GM12878 (cell line): ENCODE data around the gene ANOS1. TPM values are rescaled to one million over a fixed set of nuclear protein-coding genes. Genes with fewer than 3 reads are reported as not detected.

Source experiments
- ATAC-seq: fragments of 200-7000 bp; cut with Tn5 transposase; 3 replicates; pipeline ENCODE4 v1.9.1; 2020; ENCODE audit warnings: mild to moderate bottlenecking, moderate library complexity
- BruUV-seq: library from RNA; stranded (reverse); fragments of 400-500 nt; replicated peaks from 2 replicates; lab custom pipeline; 2021; lab: Mats Ljungman, UMichigan
- CTCF ChIA-PET: fragments of 300-600 bp; sonication (Branson Sonifier 250); formaldehyde crosslinking; extraction: SDS; loops from one replicate; lab custom pipeline; 2021; ENCODE audit warnings: inconsistent platforms; lab: Yijun Ruan, JAX
- POLR2A ChIA-PET: fragments of 350-600 bp; formaldehyde crosslinking; extraction: SDS; loops from one replicate; lab custom pipeline; 2021; ENCODE audit warnings: inconsistent platforms; lab: Charles Lee
- RAD21 ChIA-PET: fragments of 300-600 bp; sonication (Branson Sonifier 250); formaldehyde crosslinking; loops from one replicate; lab custom pipeline; 2023; ENCODE audit warnings: antibody characterized with exemption; ENCODE audit not compliant: unreplicated experiment; lab: Charles Lee
- SMC1A ChIA-PET: fragments of 300-600 bp; sonication (Branson Sonifier 250); formaldehyde crosslinking; loops from one replicate; lab custom pipeline; 2023; ENCODE audit not compliant: unreplicated experiment, uncharacterized antibody; lab: Charles Lee
- DNase-seq: peaks from one replicate; pipeline ENCODE4 v3.0.0-alpha.2; 2011; ENCODE audit warnings: low read depth, low spot score
- FAIRE-seq: peaks from 3 replicates; lab custom pipeline; 2011; peaks lifted over from hg19 to GRCh38; lab: Jason Lieb, UNC
- H2AFZ ChIP-seq: 2 replicates; pipeline ENCODE4 v1.6.0; 2011; ENCODE audit warnings: low read depth, low read length, control low read depth; ENCODE audit not compliant: control insufficient read depth
- H3K27ac ChIP-seq: 2 replicates; pipeline ENCODE4 v1.5.1; 2011; ENCODE audit warnings: control low read depth; ENCODE audit not compliant: control insufficient read depth, insufficient read depth
- H3K27me3 ChIP-seq, 2 experiments: replicated peaks in 1 of 2; 2 replicates each; pipeline versions ENCODE4 v1.6.0 to v1.6.1; 2011; ENCODE audit warnings: low read length in 1 of 2; ENCODE audit not compliant: control insufficient read depth in 2 of 2, insufficient read depth in 2 of 2
- H3K36me3 ChIP-seq, 2 experiments: 2 replicates each; pipeline ENCODE4 v1.5.1; 2011; ENCODE audit warnings: low read length in 1 of 2; ENCODE audit not compliant: control insufficient read depth in 2 of 2, insufficient read depth in 2 of 2
- H3K4me1 ChIP-seq: 2 replicates; pipeline ENCODE4 v1.6.1; 2011; ENCODE audit warnings: mild to moderate bottlenecking, low read length, moderate library complexity, mixed read lengths; ENCODE audit not compliant: control insufficient read depth, insufficient read depth
- H3K4me2 ChIP-seq: 2 replicates; pipeline ENCODE4 v1.6.0; 2011; ENCODE audit warnings: control low read depth; ENCODE audit not compliant: control insufficient read depth, insufficient read depth
- H3K4me3 ChIP-seq: fragments of 200-600 bp; sonication (generic); 2 replicates; pipeline ENCODE4 v1.5.1; 2016
- H3K79me2 ChIP-seq: 2 replicates; pipeline ENCODE4 v1.6.0; 2011; ENCODE audit warnings: low read length; ENCODE audit not compliant: control insufficient read depth, insufficient read depth
- H3K9ac ChIP-seq: 2 replicates; pipeline ENCODE4 v1.8.0; 2011; ENCODE audit warnings: low read length, control low read depth, mixed read lengths; ENCODE audit not compliant: control insufficient read depth, insufficient read depth
- H3K9me3 ChIP-seq: replicated peaks from 3 replicates; pipeline ENCODE4 v1.5.1; 2011; ENCODE audit warnings: mild to moderate bottlenecking, low read length; ENCODE audit not compliant: control insufficient read depth, insufficient read depth
- H4K20me1 ChIP-seq: 2 replicates; pipeline ENCODE4 v1.6.0; 2011; ENCODE audit not compliant: control insufficient read depth, insufficient read depth
- ASH2L ChIP-seq: fragments of 300-600, 200-600 bp; sonication (generic); IDR thresholded peaks from 2 replicates; pipeline ENCODE4 v1.6.1; 2017; ENCODE audit warnings: low read depth, mild to moderate bottlenecking, borderline replicate concordance
- FOXM1 ChIP-seq: IDR thresholded peaks from 2 replicates; pipeline ENCODE4 v1.6.1; 2012; ENCODE audit warnings: low read depth, mild to moderate bottlenecking, inconsistent platforms, low read length, moderate library complexity
- JUNB ChIP-seq: IDR thresholded peaks from 2 replicates; pipeline ENCODE4 v1.6.1; 2016; ENCODE audit warnings: antibody characterized with exemption, mild to moderate bottlenecking
- NR2F1 ChIP-seq: fragments of 450-650 bp; conservative IDR thresholded peaks from 2 replicates; pipeline ENCODE4 v1.6.1; 2017; ENCODE audit warnings: mild to moderate bottlenecking
- NRF1 ChIP-seq: conservative IDR thresholded peaks from 2 replicates; pipeline ENCODE4 v1.6.1; 2011; ENCODE audit warnings: mild to moderate bottlenecking, low read depth, low read length, improper control_type of control experiment
- RFX5 ChIP-seq: IDR thresholded peaks from 2 replicates; pipeline ENCODE4 v1.6.1; 2011; ENCODE audit warnings: low read depth, low read length, improper control_type of control experiment
- SIX5 ChIP-seq: IDR thresholded peaks from 2 replicates; pipeline ENCODE4 v1.6.1; 2011; ENCODE audit warnings: mild to moderate bottlenecking, low read depth, low read length, moderate library complexity; ENCODE audit not compliant: severe bottlenecking
- STAT1 ChIP-seq: fragments of 450-650 bp; conservative IDR thresholded peaks from 2 replicates; pipeline ENCODE4 v1.6.1; 2014; ENCODE audit warnings: antibody characterized with exemption, mild to moderate bottlenecking
- WRNIP1 ChIP-seq: IDR thresholded peaks from 2 replicates; pipeline ENCODE4 v1.6.1; 2011; ENCODE audit warnings: low read depth, low read length, improper control_type of control experiment, borderline replicate concordance
- ZNF207 ChIP-seq: fragments of 450-650 bp; IDR thresholded peaks from 2 replicates; pipeline ENCODE4 v1.6.1; 2014; ENCODE audit warnings: antibody characterized with exemption, mild to moderate bottlenecking, borderline replicate concordance
- ZNF217 ChIP-seq: fragments of 450-650 bp; IDR thresholded peaks from 2 replicates; pipeline ENCODE4 v1.6.1; 2017; ENCODE audit warnings: antibody characterized with exemption, mild to moderate bottlenecking
- WGBS: methylation state at CpG from one replicate; pipeline ENCODE4 v1.1.6; 2016; ENCODE audit warnings: low lambda C conversion rate; ENCODE audit not compliant: insufficient replicate concordance, insufficient coverage; ENCODE audit errors: missing lambda C conversion rate; 5-methylcytosine and 5-hydroxymethylcytosine counted together
- in situ Hi-C: fragments of 300-500 bp; cut with MboI; formaldehyde crosslinking; loops from 9 replicates; pipeline ENCODE4 v1.14.3; 2018; ENCODE audit warnings: mixed read lengths
- intact Hi-C: fragments of 100-400 bp; cut with micrococcal nuclease; formaldehyde crosslinking; loops from one replicate; pipeline ENCODE4 v1.14.2; 2022; ENCODE audit not compliant: unreplicated experiment
- polyA plus RNA-seq, 11 experiments: library from polyadenylated mRNA; depleted of rRNA in 4 of 11; unstranded in 6 of 11; stranded (reverse) in 5 of 11; fragments of >200 nt; fragmentation: Nextera tagmentation in 4 of 11; fragmentation: Illumina TruSeq in 1 of 11; extraction: Ambion mirVana in 4 of 11; extraction: Trizol in 1 of 11; gene quantifications; 1 replicate in 1 of 11; 2 replicates in 10 of 11; pipeline versions ENCODE4 v1.2.1 to v1.2.3, GENCODE V29; 2011 to 2016; ENCODE audit warnings: inconsistent platforms in 2 of 11, missing spikeins in 2 of 11, low read depth in 1 of 11
- total RNA-seq, 4 experiments: library from RNA; depleted of rRNA in 3 of 4; stranded (reverse); fragments of >200 nt in 3 of 4; fragmentation: Illumina TruSeq in 1 of 4; extraction: Trizol in 1 of 4; gene quantifications; 2 replicates each; pipeline versions ENCODE4 v1.2.1 to v1.2.3, GENCODE V29; 2013 to 2021
- TF ChIP-seq, protein P1 (sequence below): IDR thresholded peaks from 2 replicates; pipeline ENCODE4 v1.6.1; 2012; ENCODE audit warnings: low read depth, low read length, improper control_type of control experiment
- TF ChIP-seq, protein P2 (sequence below): fragments of 150-350 bp; IDR thresholded peaks from 2 replicates; pipeline ENCODE4 v1.6.1; 2016; ENCODE audit warnings: low read depth, low read length
- TF ChIP-seq, protein P3 (sequence below): fragments of 150-350 bp; IDR thresholded peaks from 2 replicates; pipeline ENCODE4 v1.6.1; 2014; ENCODE audit warnings: mild to moderate bottlenecking, low read depth, low read length

ANOS1 gene
- total and polyA plus RNA-seq, 10 of the 15 experiments (the other 5 are each of a cell fraction or from before 2014, with no cell fraction given): under 0.01 to 4.0 (median 0.03) TPM; not detected in 3

DNA sequence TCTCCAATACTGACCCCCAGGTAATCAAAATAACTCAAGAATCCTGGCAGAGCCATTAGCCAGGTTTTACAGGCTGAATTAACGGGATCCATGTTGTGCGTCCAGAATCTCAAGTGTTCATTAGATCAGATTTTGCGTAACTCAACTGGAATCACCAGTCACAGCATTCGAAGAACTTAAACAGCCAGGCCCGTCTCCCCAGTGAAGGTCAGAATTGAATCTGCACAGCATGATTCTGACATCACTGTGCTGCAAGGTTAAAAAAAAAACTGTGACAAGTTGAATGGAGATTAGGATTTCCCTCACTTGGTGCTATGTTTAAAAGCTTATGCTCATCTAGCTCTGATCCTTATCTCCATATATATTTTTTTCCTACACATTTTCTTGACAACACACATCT lies 96.1 kb downstream of the ANOS1 start:
- no TSS peak for BruUV-seq
- Histone ChIP-seq H3K36me3 (no peaks in the 10 kb centered on the region), H3K79me2 (no peaks in the 10 kb centered on the region), H3K27ac (no peak overlapping the region), H4K20me1 (no peaks in the 10 kb centered on the region), H3K4me2 (no peak overlapping the region), H3K4me1 (no peaks in the 10 kb centered on the region), H2AFZ (no peak overlapping the region), H3K9ac (no peak overlapping the region), H3K4me3 (no peak overlapping the region), H3K9me3 (no peaks in the 10 kb centered on the region), H3K27me3 (no peaks in the 10 kb centered on the region)
- WGBS: 65% methylated on average over 5 of the region's 5 CpGs
- POLR2A ChIA-PET: no interaction called here
- DNase-seq: no peak
- no peak for FAIRE-seq
- SMC1A ChIA-PET: no interaction called here
- in situ Hi-C loops (no loop called here), intact Hi-C loops (no loop called here)
- RAD21 ChIA-PET: no interaction called here
- CTCF ChIA-PET: interaction anchor here (1.5 kb wide), 1 partner anchor 9 kb away, joined by 4 read pairs; no protein-coding TSS in a partner anchor
- TF ChIP-seq WRNIP1: no peak
- no peak for TF ChIP-seq ZNF207
- TF ChIP-seq ZNF217: no peak
- no peak for TF ChIP-seq SIX5
- TF ChIP-seq, protein P1, sequence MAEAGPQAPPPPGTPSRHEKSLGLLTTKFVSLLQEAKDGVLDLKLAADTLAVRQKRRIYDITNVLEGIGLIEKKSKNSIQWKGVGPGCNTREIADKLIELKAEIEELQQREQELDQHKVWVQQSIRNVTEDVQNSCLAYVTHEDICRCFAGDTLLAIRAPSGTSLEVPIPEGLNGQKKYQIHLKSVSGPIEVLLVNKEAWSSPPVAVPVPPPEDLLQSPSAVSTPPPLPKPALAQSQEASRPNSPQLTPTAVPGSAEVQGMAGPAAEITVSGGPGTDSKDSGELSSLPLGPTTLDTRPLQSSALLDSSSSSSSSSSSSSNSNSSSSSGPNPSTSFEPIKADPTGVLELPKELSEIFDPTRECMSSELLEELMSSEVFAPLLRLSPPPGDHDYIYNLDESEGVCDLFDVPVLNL: no peak
- TF ChIP-seq, protein P2, sequence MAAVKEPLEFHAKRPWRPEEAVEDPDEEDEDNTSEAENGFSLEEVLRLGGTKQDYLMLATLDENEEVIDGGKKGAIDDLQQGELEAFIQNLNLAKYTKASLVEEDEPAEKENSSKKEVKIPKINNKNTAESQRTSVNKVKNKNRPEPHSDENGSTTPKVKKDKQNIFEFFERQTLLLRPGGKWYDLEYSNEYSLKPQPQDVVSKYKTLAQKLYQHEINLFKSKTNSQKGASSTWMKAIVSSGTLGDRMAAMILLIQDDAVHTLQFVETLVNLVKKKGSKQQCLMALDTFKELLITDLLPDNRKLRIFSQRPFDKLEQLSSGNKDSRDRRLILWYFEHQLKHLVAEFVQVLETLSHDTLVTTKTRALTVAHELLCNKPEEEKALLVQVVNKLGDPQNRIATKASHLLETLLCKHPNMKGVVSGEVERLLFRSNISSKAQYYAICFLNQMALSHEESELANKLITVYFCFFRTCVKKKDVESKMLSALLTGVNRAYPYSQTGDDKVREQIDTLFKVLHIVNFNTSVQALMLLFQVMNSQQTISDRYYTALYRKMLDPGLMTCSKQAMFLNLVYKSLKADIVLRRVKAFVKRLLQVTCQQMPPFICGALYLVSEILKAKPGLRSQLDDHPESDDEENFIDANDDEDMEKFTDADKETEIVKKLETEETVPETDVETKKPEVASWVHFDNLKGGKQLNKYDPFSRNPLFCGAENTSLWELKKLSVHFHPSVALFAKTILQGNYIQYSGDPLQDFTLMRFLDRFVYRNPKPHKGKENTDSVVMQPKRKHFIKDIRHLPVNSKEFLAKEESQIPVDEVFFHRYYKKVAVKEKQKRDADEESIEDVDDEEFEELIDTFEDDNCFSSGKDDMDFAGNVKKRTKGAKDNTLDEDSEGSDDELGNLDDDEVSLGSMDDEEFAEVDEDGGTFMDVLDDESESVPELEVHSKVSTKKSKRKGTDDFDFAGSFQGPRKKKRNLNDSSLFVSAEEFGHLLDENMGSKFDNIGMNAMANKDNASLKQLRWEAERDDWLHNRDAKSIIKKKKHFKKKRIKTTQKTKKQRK: no peak
- TF ChIP-seq ASH2L: no peak
- TF ChIP-seq NRF1: no peak
- no peak for TF ChIP-seq JUNB
- TF ChIP-seq RFX5: no peak
- TF ChIP-seq FOXM1: no peak
- TF ChIP-seq NR2F1: no peak
- TF ChIP-seq STAT1: no peak
- TF ChIP-seq, protein P3, sequence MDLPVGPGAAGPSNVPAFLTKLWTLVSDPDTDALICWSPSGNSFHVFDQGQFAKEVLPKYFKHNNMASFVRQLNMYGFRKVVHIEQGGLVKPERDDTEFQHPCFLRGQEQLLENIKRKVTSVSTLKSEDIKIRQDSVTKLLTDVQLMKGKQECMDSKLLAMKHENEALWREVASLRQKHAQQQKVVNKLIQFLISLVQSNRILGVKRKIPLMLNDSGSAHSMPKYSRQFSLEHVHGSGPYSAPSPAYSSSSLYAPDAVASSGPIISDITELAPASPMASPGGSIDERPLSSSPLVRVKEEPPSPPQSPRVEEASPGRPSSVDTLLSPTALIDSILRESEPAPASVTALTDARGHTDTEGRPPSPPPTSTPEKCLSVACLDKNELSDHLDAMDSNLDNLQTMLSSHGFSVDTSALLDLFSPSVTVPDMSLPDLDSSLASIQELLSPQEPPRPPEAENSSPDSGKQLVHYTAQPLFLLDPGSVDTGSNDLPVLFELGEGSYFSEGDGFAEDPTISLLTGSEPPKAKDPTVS: no peak
- ATAC-seq: no peak
